Measurements from ENCODE around the gene SOX1.

The SOX1 gene

GRCh38 chr13:112110479-112110878, 43.5 kb downstream of the SOX1 start:
- no peak for DNase-seq

DNA sequence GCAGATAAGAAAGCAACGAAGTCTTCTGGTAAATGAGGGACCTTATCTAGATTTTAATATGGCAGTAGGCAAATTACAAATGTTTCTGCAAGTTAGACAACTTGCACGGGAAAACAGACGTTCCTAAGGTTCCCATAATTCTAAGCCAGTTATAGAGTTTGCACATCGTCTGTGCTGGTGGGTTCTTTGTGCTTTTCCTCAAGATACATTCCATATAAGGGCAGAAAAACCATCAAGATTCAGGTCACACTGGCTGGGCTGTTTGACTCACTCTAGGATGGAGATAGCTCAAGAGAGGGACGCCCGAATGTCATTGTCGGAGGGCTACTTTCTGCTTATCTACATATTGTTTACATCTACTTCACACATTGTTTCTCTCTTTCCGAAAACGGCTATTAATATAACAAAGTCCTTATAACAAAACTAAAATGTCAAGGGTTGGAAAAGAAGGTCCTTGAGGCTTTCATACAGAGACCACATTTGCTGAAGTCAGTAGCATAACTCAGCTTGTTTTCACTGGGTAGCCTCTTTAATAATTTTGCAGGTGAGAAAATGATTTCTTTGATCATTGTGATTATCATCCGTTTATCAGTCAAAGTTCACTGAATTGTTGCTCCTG, 44.4 kb downstream of the SOX1 start:
- no peak for DNase-seq

DNA sequence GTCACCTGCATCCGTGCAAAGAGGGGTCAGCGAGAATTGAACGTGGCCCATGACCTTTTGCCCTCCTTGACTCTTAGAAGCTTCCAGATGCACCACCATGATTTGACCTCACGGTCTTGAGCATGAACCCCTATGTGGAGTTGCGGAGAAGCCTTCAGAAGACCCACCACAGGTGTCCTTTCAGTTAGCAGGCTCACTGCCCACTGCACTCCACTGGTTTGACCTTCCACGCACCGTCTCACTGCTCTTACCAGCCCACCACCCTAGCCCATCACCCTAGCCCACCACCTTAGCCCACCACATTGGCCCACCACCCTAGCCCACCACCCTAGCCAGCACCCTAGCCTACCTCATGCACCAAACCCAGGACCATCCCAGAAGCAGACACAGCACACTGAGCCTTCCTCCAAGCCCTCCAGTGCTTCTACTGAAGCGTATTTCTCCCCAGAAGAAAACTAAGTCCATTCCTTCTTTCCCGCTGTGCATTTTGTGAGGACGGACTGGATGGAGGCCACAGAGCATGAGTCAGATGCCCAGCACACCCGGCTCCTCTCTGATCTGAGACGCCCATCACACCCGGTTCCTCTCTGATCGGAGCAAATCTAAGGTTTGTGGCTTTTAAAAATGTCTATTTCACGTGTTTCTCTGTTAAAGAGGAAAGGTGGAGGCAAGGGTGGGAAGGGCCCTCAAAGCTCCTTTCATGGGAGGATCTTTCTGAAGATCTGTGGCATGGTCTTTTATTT, 45.8 kb downstream of the SOX1 start:
- no peak for DNase-seq

DNA sequence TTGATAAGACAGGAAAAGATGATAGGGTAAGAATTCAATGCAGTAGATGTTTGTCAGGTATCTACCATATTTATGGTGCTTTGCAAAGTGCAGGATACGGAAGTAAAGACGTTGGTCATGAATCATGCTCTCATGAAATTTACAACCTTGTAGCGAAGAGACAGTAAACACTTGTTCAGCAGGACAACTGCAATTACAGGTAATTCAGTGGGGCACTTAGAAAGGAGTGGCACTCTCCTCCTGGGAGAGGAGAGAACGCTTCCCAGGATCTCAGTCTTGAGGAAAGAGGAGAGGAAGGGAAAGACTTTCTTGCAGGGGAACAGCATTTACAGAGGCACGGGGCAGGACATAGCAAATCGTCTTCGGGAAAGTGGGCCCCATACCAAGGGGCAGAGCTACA, 46.4 kb downstream of the SOX1 start:
- DNase-seq, result no peak

DNA sequence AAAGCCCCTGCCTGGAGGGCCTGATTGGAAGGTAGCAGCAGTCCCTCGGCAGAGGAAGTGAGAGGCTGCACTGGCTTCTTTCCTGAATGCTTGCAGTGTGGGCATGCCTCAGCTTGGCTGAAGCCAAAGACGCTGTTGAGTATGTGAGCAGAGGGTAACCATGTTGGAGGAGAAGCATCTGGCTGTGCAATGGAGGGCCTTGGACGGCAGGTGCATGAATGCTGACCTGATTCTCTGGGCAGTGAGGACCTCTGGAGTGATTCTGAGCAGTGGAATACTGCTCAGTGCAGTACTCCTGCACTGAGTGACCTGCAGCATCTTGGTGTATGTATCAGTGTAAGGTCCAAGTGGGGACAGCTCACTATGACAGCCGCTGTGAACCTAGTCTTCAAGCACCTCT, 46.9 kb downstream of the SOX1 start:
- no peak for DNase-seq

DNA sequence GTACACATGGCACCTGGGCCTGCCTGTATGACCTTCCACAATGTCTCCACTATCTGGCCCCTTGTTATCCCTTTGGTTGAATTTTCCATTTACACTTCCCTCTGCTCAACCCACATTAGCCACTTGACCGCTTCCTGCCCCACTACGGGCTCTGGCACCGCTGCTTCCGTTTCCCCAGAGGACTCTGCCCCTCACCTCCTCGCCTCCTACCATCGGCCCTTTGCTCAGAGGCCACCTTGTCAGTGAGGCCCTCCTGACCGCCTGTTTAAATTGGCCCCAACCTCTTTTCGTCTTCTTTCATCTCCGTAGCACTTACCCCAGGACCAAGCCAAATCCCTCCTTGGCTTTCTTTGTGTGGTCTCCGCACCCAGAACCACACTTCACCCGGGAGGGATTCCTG, 47.4 kb downstream of the SOX1 start:
- no peak for DNase-seq

- no peak for DNase-seq
Observed at GRCh38 chr13:112115403-112116091, 48.6 kb downstream of the SOX1 start.

DNA sequence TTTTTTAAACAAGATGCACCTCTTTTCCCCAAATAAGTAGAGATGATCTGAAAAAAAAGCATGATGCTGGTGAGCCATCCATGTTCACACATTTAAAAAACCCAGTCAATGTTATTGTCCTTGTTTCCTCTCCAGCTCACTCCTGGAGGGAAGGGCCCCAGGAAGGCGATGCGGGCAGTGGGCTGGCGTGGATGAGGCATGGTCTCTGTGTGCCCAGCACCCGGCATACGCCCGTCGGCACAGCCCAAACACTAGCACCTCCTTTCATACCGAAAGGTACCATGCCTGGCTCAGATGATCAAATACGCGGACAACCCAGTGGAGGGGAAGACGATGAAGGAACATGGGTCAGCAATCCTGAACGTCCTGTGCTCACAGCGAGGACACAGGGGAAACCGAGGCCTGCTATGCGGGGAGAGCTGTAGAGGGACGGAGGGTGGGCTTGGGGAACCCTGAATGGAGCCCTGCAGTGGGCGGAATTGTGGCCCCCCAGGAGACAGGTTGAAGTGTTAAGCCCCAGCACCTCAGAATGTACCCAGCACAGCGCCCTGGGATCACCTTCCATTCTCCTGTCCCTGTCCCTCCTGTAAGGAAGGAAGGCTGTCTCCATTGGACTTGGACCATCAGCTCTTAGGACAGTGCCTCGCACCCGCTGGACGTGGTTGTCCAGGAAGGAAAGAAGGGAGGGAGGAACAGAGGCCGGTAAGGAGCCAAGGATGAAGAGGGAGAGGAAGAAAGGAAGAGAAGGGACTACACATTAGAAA, 49.4 kb downstream of the SOX1 start:
- DNase-seq, result no peak

GRCh38 chr13:112117258-112117954, 50.5 kb downstream of the SOX1 start:
- DNase-seq, result no peak

- no peak for DNase-seq
Observed at GRCh38 chr13:112117955-112118302, 51.0 kb downstream of the SOX1 start.

GRCh38 chr13:112118451-112119064, 51.6 kb downstream of the SOX1 start:
- DNase-seq, result no peak

GRCh38 chr13:112119192-112120030, 52.5 kb downstream of the SOX1 start:
- DNase-seq, result no peak

DNA sequence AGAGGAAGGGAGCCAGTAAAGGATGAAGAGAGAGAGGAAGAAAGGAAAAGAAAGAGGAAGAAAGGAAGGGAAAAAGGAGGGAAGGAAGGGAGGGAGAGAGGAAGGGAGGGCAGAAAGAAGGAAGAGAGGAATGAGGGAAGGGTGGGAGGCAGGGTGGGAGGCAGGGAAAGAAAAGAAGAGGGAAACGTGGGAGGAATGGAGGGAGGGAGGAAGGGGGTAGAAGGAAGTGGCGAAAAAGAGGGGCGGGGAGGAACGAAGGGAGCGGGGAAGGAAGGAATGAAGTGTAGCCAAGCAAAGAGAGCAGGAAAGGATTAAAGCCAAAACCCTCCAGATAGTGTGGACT, 53.1 kb downstream of the SOX1 start:
- DNase-seq, result no peak
